Esophagus squamous epithelium (tissue), 4 donors: ENCODE data around the gene GPATCH4.

Experiments used
- POLR2A ChIP-seq, 4 donors: fragments of 450-650 bp; IDR thresholded peaks; one replicate each; pipeline ENCODE4 v1.6.1; 2017; ENCODE audit warnings: antibody characterized with exemption in 4 of 4, mild to moderate bottlenecking in 4 of 4, moderate library complexity in 3 of 4
- TF ChIP-seq, protein P1 (sequence below), 6 experiments: fragments of 450-650 bp in 4 of 6; fragments of 200-600 bp in 2 of 6; sonication (generic) in 2 of 6; IDR thresholded peaks; one replicate each; pipeline ENCODE4 v1.5.1; 2016 to 2019; ENCODE audit warnings: antibody characterized with exemption in 6 of 6, mild to moderate bottlenecking in 4 of 6, moderate library complexity in 4 of 6

DNA sequence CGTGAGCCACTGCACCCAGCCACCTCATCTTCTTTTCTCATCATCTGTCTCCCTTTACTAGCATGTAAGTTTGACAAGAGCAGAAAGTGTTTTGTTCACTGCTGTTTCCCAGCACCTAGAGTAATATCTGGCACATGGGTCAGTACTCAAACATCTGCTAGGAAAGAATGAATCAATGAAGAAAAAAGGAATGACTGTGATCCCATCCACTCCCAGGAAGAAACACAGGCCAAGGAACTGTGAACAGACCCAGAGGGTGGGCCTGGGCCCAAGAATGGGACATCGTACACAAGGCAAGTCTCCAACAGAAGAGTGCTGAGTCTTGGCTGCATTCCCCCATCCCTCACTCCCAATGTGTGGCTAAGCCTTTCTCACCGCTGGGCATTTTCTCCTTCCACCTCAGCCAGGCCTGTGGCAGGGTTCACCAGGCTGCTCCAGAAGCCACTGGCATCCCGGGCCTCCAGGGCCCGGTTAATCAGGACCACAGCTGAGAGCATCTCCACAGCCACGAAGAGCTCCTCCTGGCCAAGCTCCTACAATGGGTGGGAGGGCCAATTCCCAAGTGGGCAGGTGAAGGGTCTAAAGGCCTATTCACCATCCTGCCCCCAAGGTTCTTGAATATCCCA lies 47.3 kb downstream of the GPATCH4 start:
- TF ChIP-seq, protein P1, sequence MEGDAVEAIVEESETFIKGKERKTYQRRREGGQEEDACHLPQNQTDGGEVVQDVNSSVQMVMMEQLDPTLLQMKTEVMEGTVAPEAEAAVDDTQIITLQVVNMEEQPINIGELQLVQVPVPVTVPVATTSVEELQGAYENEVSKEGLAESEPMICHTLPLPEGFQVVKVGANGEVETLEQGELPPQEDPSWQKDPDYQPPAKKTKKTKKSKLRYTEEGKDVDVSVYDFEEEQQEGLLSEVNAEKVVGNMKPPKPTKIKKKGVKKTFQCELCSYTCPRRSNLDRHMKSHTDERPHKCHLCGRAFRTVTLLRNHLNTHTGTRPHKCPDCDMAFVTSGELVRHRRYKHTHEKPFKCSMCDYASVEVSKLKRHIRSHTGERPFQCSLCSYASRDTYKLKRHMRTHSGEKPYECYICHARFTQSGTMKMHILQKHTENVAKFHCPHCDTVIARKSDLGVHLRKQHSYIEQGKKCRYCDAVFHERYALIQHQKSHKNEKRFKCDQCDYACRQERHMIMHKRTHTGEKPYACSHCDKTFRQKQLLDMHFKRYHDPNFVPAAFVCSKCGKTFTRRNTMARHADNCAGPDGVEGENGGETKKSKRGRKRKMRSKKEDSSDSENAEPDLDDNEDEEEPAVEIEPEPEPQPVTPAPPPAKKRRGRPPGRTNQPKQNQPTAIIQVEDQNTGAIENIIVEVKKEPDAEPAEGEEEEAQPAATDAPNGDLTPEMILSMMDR (IDR thresholded peaks at IDR 0.05), result no peak
- TF ChIP-seq POLR2A (IDR thresholded peaks at IDR 0.05), result no peak
